Measurements from ENCODE around the gene ERC2.

The ERC2 gene

DNA sequence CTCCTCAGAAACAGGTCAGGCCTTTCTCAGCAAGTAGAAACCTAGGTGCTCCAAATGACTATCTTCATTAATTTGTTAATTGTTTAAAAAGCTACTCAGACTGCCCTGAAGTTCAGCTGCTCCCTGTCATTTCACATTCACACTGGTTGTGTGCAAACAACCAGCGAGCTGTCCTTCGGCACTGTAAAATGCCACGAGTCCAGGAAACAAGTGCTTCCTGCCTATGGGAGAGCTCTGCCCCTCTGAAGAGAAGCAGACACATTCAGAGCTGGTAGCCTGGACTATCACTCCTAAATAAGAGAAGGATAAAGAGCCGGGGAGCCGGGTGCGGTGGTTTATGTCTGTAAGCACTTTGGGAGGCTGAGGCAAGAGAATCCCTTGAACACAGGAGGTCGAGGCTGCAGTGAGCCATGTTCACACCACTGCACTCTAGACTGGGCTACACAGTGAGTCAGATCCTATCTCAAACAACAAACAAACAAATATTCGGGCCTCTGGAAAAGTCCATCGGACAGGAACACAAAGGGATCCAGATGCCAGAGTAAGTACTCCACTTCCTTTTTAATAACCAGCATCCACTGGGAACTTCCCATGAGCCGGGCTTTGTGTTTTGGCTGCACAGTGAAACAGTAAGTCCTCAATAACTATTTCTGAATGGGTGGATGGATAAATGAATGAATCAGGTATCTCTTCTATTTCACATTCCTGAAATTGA is 866.7 kb downstream of the ERC2 start:
- no peak for DNase-seq

GRCh38 chr3:55598224-55598623 is 870.0 kb downstream of the ERC2 start:
- no peak for DNase-seq

GRCh38 chr3:55597641-55598040 is 870.6 kb downstream of the ERC2 start:
- DNase-seq: no peak

DNA sequence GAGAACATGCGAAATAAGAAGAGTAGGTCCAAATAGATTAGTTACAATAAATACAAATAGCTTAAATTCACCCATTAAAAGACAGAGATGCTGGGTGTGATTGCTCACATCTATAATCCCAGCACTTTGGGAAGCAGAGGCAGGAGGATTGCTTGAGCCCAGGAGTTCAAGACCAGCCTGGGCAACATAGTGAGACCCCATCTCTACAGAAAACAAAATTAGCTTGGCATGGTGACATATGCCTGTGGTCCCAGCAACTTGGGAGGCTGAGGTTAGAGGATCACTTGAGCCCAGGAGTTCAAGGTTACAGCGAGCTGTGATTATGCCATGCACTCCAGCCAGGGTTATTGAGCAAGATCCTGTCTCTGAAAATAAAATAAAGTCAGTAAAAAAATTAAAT is 872.1 kb downstream of the ERC2 start:
- no peak for DNase-seq

DNA sequence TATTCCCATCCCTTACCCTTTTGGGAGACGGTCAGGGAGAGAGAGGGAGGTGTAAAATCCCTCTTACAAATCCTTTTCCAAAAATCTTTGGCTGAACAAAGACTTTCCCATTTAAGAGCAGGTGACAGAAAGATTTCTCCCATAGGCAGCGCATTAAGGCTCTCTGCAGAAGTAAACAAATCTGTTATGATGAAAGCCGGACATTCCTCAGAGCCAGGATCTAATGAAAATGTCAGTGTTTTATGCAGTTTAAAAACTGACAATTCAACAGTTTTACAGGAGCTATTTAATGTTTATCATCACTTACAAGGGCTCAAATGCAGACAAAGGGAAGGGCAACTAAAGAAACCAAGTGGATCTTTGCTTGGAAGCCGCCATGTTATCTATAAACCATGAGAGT is 872.8 kb downstream of the ERC2 start:
- no peak for DNase-seq

- no peak for DNase-seq
Measured at GRCh38 chr3:55592572-55592971, 875.7 kb downstream of the ERC2 start.

DNA sequence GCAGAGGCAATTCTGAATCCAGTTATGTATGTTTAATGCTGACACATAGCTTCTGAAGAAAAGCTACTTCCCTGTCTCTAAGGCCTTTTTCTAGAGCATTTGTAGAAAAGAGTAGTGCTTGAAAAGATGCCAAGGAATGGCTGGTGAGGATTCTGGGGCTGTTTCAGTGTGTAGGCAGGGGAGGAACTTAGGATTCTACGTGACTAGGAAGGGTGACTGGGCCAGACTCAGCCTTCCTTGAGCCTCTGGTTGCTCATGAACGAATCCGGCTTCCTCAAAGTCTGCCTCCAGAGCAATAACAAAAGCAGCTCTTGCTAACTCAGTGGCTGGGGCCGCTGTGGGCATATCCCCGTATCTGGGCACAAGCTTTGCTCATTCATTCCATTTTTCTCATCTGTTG is 876.4 kb downstream of the ERC2 start:
- peak; percentile 23 to 32 for DNase-seq

DNA sequence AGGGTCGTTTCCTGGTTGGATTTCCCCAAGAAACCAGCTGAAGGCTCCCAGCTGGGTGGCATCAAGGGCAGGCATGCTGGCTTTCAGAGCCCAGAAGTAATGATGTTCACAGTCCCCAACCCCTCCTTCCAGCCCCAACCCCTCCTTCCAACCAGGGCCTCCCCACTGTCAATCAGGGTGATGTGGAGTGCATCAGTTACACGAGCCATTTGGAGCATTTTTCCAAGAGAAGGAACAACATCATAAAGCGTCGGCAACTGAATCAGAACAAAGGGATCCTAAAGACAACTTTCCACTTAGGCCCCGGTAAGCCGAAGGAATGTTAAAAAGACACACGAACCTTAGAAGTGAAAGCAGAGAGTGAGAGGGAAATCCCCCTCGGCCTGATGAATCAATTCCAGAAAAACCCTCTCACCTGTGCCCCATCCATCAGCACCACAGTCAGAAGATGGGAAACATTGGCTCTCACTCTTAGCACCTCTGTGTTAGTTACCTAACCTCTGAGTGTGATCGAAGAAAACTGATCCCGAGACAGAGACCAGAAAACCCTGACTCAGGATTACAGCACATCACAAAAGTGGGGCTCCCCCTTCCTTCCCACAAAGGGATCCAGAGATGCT is 880.0 kb downstream of the ERC2 start:
- no peak for DNase-seq

DNA sequence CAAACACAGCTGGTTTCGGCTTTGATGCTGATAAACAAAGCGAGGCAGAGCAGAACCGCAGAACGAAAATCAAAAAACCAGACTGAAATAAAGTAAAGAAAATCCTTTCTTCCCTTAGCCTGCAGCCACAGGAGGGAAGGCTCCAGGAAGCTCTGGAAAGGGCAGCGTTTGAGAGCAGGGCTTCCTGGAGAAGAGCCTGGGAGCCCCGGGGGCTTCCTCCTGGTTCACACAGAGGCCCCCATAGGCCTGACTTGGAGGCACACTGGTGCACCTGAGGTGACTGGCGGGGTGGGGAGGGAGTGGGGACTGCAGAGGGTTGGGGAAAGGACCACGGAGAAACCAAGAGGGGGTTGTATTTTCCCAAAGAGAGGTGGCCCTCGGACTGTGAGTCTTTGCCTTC is 882.4 kb downstream of the ERC2 start:
- DNase-seq: no peak

- DNase-seq: no peak
Measured at GRCh38 chr3:55584716-55585368, 883.4 kb downstream of the ERC2 start.

DNA sequence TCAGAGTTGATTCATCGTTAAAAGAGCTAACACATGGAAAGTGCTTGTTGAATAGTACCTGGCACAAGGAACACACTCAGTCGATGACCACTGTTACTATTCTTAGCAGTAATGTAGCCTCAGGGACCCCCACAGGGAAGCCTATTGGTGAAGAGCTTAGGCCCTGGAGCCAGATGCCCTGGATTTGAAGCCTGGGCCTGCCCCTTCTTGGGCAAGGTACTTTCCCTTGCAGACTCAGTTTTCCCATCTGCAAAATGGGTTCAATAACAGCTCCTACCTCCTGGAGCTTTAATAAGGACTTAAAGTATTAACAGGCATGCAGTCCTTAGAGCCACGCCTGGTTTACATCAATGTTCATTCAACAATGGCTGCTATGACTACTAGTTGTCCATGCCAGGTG is 884.2 kb downstream of the ERC2 start:
- DNase-seq: no peak

DNA sequence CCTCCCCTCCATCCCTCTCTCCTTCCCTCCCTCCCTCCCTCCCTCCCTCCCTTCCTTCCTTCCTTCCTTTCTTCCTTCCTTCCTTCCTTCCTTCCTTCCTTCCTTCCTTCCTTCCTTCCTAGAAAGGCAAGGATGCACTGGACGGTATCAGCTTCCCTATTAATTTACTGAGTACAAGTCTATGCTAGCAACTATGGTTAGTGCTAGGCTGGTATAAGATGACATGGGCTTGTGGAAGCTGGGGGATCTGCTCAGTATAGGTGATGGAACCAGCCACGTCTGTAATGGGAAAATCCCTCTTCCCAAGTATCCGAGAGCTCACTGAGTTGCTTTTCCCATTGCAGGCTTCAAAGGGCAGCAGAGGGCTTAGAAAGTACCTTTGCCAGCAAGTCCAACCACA is 884.8 kb downstream of the ERC2 start:
- no peak for DNase-seq

DNA sequence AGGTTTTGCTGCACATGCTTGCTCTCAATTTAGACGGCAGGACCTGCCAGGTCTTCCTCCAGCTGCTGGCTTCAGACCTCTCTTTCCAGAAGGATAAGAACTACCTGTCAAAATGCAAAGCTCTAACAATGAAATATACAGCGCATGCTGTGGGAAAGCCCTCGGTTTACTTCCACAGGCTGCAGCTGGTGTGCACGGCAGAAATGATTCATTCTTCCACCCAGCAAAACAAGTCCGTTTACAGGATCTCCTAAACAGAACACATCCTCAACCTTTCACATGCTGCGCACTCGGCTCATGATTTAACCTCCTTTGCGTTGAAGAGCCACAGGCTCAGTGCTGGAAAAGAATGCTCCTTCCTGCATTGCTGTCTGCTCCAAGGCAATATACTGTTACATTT is 888.8 kb downstream of the ERC2 start:
- no peak for DNase-seq

- no peak for DNase-seq
Measured at GRCh38 chr3:55576621-55577388, 891.5 kb downstream of the ERC2 start.

DNA sequence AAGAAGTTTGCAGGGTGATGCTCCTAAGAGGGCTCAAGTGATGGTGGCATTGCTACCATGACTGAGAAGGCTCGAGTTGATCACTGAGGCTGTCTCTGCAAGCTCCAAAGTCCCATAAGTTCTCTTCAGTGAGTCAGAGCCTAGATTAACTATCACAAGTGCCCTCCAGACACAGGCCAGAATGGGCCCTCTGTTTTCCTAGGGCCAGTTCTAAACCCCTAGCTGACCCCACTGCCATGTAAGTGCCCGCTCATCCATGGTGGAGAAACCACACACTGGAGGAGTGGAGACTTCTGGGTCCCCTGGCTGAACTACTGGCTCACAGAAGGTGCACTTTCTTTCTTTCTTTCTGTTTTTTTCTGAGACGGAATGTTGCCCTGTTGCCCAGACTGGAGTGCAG is 893.6 kb downstream of the ERC2 start:
- DNase-seq: no peak

- DNase-seq: no peak
Measured at GRCh38 chr3:55572816-55573215, 895.5 kb downstream of the ERC2 start.

DNA sequence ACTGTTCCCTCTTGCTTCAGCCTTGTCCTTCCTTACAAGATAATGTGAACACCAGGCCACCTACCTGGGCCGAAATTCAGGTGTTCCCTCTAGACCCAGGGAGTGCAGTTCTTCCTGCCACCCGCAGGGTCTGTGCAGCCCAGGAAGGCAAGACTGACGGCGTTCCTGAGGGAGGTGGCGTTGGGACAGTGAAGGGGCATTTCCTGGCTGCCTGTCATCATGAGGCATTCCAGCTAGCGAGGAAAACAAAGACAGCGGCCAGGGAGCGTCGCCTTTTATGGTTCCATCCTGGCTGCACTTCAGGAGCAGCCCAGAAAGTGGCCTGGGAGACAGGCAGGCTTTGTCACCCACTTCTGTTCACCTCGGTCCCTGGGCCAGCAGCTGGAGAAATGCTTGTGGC is 896.4 kb downstream of the ERC2 start:
- DNase-seq: peak in 1 of 2 donors; percentile 33

DNA sequence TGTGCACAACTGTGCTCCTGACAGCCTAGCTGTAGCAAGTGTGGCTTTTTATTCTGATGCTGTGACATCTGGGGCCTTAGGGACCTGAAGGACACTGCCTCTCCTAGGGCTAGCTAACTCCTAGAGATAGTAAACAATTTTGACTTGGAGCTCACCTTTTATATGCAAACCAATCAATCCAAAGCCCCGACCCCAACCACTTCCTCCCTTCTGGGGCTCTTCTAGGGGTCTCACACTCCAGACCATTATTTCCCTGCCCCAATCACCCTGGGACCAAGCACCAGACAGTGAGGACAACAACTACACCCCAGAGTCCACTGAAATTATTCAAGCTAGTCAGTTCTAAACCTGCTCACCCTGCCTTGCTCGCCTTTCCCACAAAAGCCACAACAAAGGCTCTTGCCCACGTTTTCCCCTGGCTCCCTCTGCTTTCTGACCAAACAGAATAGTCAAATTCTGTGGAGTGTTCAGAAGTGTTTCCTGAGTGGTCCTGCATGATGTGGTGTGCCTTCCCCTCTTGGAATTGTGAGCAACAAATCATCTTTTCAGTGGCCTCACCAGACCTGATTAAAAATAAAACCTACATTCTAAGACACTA is 897.0 kb downstream of the ERC2 start:
- DNase-seq: no peak

DNA sequence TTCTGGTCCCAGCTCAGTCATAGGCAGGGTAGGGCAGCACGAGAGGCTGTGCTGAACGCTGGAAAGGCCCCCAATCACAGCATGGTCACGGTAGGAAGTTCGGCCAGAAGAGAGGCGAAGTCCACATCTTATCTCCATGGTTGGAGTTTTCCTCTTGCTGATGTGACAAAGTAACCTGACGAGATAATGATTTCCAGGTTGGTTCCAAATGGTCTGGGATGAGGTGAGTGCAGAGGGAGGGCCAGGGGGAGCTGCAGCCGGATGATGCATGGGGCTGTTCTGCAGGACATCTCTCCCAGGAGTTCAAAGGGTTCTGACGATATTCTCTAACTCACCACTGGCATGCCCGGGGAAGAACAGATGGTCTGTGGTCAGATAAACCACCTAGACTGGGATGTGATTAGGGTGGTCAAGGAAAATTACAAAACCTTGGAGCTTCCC is 898.0 kb downstream of the ERC2 start:
- no peak for DNase-seq

GRCh38 chr3:55569033-55569599 is 899.2 kb downstream of the ERC2 start:
- no peak for DNase-seq

GRCh38 chr3:55567615-55568014 is 900.7 kb downstream of the ERC2 start:
- DNase-seq: no peak

DNA sequence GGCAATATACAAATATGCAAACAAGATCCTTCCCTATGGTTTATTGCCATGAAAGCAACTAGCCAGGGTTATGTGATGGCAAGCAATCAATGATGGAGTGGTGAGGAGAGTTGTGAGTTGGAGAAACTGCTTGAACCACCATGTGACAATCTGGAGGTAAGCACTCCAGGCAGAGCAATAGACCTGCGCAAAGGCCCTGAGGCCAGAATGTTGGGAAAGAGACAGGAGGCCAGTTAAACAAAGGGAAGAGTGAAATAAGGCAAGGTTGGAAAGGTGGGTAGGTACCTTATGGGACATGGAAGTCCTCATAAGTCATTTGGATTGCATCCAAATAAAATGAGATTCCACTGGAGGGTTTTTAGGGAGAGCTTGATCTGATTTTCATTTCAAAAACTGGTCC is 901.1 kb downstream of the ERC2 start:
- DNase-seq: no peak

- DNase-seq: no peak
Measured at GRCh38 chr3:55565521-55565920, 902.7 kb downstream of the ERC2 start.

All from hippocampal formation (tissue), 2 donors.